Activated naive CD4-positive, alpha-beta T cell (primary cell): ENCODE results near the gene FBXO38.
"Not testable (repeated sequence)": the region's sequence is repeated elsewhere in the genome, so short reads cannot be mapped to it uniquely, and the experiment has no call there.

Source experiments
- DNase-seq, 4 experiments: peaks; one replicate each; lab custom pipeline; 2025; lab: John Stamatoyannopoulos, UW

Gene FBXO38

GRCh38 chr5:148433826-148434225 is 50.1 kb downstream of the FBXO38 start:
- DNase-seq: no peak

GRCh38 chr5:148436029-148436428 is 52.3 kb downstream of the FBXO38 start:
- no peak for DNase-seq

GRCh38 chr5:148437249-148437648 is 53.5 kb downstream of the FBXO38 start:
- DNase-seq: no peak

GRCh38 chr5:148438933-148439332 is 55.2 kb downstream of the FBXO38 start:
- no peak for DNase-seq

GRCh38 chr5:148443241-148443640 is 59.5 kb downstream of the FBXO38 start:
- DNase-seq: no peak

GRCh38 chr5:148443998-148444397 is 60.2 kb downstream of the FBXO38 start:
- DNase-seq: no peak

- no peak for DNase-seq
These were observed 61.8 kb downstream of the FBXO38 start for GRCh38 chr5:148445578-148445977.

GRCh38 chr5:148446611-148447010 is 62.9 kb downstream of the FBXO38 start:
- no peak for DNase-seq

- DNase-seq: no peak
These were observed 68.9 kb downstream of the FBXO38 start for GRCh38 chr5:148452499-148453193.

GRCh38 chr5:148454576-148454975 is 70.8 kb downstream of the FBXO38 start:
- DNase-seq: no peak

GRCh38 chr5:148455185-148455584 is 71.4 kb downstream of the FBXO38 start:
- DNase-seq: no peak

- no peak for DNase-seq
These were observed 73.4 kb downstream of the FBXO38 start for GRCh38 chr5:148457183-148457620.

GRCh38 chr5:148458036-148458888 is 74.5 kb downstream of the FBXO38 start:
- no peak for DNase-seq

- DNase-seq: no peak
These were observed 75.9 kb downstream of the FBXO38 start for GRCh38 chr5:148459669-148460068.

GRCh38 chr5:148465381-148466235 is 81.8 kb downstream of the FBXO38 start:
- DNase-seq: no peak

GRCh38 chr5:148466236-148466580 is 82.5 kb downstream of the FBXO38 start:
- DNase-seq: no peak

GRCh38 chr5:148467958-148468357 is 84.2 kb downstream of the FBXO38 start:
- no peak for DNase-seq

- not testable (repeated sequence) for DNase-seq
These were observed 85.0 kb downstream of the FBXO38 start for GRCh38 chr5:148468746-148469145.

GRCh38 chr5:148469501-148469935 is 85.8 kb downstream of the FBXO38 start:
- DNase-seq: no peak

GRCh38 chr5:148471379-148471778 is 87.6 kb downstream of the FBXO38 start:
- no peak for DNase-seq

GRCh38 chr5:148474025-148474511 is 90.3 kb downstream of the FBXO38 start:
- DNase-seq: no peak

GRCh38 chr5:148476302-148476701 is 92.5 kb downstream of the FBXO38 start:
- no peak for DNase-seq
